HepG2 (cell line): ENCODE measurements around the gene AAMP. TPM values are rescaled to one million over a fixed set of nuclear protein-coding genes. Genes with fewer than 3 reads are reported as not detected.

Experiments used
- CENPX ChIP-seq: sonication (generic); formaldehyde crosslinking; IDR thresholded peaks from 2 replicates; pipeline ENCODE4 v1.9.0; 2021; ENCODE audit warnings: mild to moderate bottlenecking, missing genetic modification reagents, moderate library complexity
- HNRNPL ChIP-seq: fragments of 200-400 bp; formaldehyde crosslinking; IDR thresholded peaks from 2 replicates; pipeline ENCODE4 v1.6.1; 2017; ENCODE audit warnings: mild to moderate bottlenecking, low read depth, low read length
- SMAD1 ChIP-seq: sonication (generic); formaldehyde crosslinking; IDR thresholded peaks from 2 replicates; pipeline ENCODE4 v1.4.0; 2020; ENCODE audit warnings: missing genetic modification reagents, low read depth, mild to moderate bottlenecking, borderline replicate concordance
- ZNF44 ChIP-seq: sonication (generic); formaldehyde crosslinking; IDR thresholded peaks from 2 replicates; pipeline ENCODE4 v1.5.1; 2020; ENCODE audit warnings: mild to moderate bottlenecking, missing genetic modification reagents
- ZNF484 ChIP-seq: sonication (generic); formaldehyde crosslinking; IDR thresholded peaks from 2 replicates; pipeline ENCODE4 v1.5.1; 2020; ENCODE audit warnings: mild to moderate bottlenecking, low read depth, missing genetic modification reagents, borderline replicate concordance
- ZNF572 ChIP-seq: sonication (generic); formaldehyde crosslinking; IDR thresholded peaks from 2 replicates; pipeline ENCODE4 v1.5.1; 2020; ENCODE audit warnings: mild to moderate bottlenecking, missing genetic modification reagents
- ZNF616 ChIP-seq: sonication (generic); formaldehyde crosslinking; IDR thresholded peaks from 2 replicates; pipeline ENCODE4 v1.5.0; 2020; ENCODE audit warnings: low read depth, mild to moderate bottlenecking, missing genetic modification reagents
- ZNF619 ChIP-seq: sonication (generic); formaldehyde crosslinking; IDR thresholded peaks from 2 replicates; pipeline ENCODE4 v1.4.0; 2020; ENCODE audit warnings: mild to moderate bottlenecking, missing genetic modification reagents
- ZNF709 ChIP-seq: sonication (generic); formaldehyde crosslinking; IDR thresholded peaks from 2 replicates; pipeline ENCODE4 v1.5.0; 2020; ENCODE audit warnings: mild to moderate bottlenecking, missing genetic modification reagents
- ZSCAN21 ChIP-seq: sonication (generic); formaldehyde crosslinking; IDR thresholded peaks from 2 replicates; pipeline ENCODE4 v1.8.0; 2022; ENCODE audit warnings: mild to moderate bottlenecking, missing genetic modification reagents, moderate library complexity, borderline replicate concordance
- polyA plus RNA-seq, 8 experiments: library from polyadenylated mRNA; depleted of rRNA in 3 of 8; stranded (reverse) in 7 of 8; unstranded in 1 of 8; fragments of >200 nt; fragmentation: Illumina TruSeq in 4 of 8; extraction: Trizol in 4 of 8; gene quantifications; 2 replicates each; pipeline versions ENCODE4 v1.2.1 to v1.2.3, GENCODE V29; 2011 to 2016; ENCODE audit warnings: low read depth in 4 of 8, missing spikeins in 1 of 8, mixed read lengths in 1 of 8; ENCODE audit not compliant: insufficient read depth in 1 of 8
- total RNA-seq, 5 experiments: library from RNA; depleted of rRNA; stranded (reverse); fragments of >200 nt; fragmentation: Illumina TruSeq; extraction: Trizol; gene quantifications; 2 replicates each; pipeline ENCODE4 v1.2.3, GENCODE V29; 2016; ENCODE audit warnings: low read depth in 1 of 5
- TF ChIP-seq, protein P1 (sequence below): sonication (generic); formaldehyde crosslinking; IDR thresholded peaks from 2 replicates; pipeline ENCODE4 v1.5.1; 2020; ENCODE audit warnings: mild to moderate bottlenecking, missing genetic modification reagents
- TF ChIP-seq, protein P2 (sequence below): sonication (generic); formaldehyde crosslinking; IDR thresholded peaks from 2 replicates; pipeline ENCODE4 v1.4.0; 2020; ENCODE audit warnings: missing genetic modification reagents
- TF ChIP-seq, protein P3 (sequence below): sonication (generic); formaldehyde crosslinking; IDR thresholded peaks from 2 replicates; pipeline ENCODE4 v1.4.0; 2020; ENCODE audit warnings: missing genetic modification reagents
- TF ChIP-seq, protein P4 (sequence below): sonication (generic); formaldehyde crosslinking; IDR thresholded peaks from 2 replicates; pipeline ENCODE4 v1.4.0; 2020; ENCODE audit warnings: missing genetic modification reagents
- TF ChIP-seq, protein P5 (sequence below): sonication (generic); formaldehyde crosslinking; IDR thresholded peaks from 2 replicates; pipeline ENCODE4 v1.4.0; 2020; ENCODE audit warnings: missing genetic modification reagents

Gene AAMP
- total and polyA plus RNA-seq, 2 of the 13 experiments (the other 11 are each of a cell fraction or from before 2014, with no cell fraction given), result 110 to 186 TPM

DNA sequence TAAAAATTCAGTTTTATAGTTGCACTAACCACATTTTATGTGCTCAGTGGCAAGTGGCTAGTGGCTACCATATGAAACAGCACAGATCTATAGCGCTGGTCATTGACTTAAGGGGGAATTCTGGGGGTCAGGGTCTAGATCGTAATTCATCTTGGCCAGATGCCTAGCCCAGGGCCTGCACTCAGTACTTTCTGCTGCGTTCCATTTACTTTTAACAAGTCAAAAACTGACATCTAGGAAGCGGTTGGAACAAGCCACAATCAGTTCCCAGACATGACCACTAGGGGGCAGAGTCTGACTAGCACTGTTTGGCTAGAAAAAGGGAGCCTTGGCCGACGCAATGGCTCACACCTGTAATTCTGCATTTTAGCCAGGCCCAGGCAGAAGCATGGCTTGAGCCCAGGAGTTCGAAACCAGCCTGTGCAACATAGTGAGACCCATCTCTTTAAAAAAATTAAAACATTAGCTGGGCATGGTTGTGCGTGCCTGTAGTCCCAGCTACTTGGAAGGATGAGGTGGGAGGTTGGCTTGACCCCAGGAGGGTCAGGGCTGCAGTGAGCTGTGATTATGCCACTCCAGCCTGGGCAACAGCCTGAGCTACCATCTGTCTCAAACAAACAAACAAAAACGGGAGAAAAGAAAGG lies 31.4 kb upstream of the AAMP start (continued):
- TF ChIP-seq, protein P1, sequence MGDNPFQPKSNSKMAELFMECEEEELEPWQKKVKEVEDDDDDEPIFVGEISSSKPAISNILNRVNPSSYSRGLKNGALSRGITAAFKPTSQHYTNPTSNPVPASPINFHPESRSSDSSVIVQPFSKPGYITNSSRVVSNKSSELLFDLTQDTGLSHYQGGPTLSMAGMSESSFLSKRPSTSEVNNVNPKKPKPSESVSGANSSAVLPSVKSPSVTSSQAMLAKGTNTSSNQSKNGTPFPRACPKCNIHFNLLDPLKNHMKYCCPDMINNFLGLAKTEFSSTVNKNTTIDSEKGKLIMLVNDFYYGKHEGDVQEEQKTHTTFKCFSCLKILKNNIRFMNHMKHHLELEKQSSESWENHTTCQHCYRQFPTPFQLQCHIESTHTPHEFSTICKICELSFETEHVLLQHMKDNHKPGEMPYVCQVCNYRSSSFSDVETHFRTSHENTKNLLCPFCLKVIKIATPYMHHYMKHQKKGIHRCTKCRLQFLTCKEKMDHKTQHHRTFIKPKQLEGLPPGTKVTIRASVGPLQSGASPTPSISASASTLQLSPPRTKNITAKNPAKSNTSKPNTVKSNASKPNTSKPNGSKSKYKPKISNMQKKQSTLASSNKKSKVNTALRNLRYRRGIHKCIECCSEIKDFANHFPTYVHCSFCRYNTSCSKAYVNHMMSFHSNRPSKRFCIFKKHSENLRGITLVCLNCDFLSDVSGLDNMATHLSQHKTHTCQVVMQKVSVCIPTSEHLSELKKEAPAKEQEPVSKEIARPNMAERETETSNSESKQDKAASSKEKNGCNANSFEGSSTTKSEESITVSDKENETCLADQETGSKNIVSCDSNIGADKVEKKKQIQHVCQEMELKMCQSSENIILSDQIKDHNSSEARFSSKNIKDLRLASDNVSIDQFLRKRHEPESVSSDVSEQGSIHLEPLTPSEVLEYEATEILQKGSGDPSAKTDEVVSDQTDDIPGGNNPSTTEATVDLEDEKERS (CRISPR knock-in tag), result no peak
- TF ChIP-seq ZNF484 (CRISPR knock-in tag), result no peak
- TF ChIP-seq, protein P2, sequence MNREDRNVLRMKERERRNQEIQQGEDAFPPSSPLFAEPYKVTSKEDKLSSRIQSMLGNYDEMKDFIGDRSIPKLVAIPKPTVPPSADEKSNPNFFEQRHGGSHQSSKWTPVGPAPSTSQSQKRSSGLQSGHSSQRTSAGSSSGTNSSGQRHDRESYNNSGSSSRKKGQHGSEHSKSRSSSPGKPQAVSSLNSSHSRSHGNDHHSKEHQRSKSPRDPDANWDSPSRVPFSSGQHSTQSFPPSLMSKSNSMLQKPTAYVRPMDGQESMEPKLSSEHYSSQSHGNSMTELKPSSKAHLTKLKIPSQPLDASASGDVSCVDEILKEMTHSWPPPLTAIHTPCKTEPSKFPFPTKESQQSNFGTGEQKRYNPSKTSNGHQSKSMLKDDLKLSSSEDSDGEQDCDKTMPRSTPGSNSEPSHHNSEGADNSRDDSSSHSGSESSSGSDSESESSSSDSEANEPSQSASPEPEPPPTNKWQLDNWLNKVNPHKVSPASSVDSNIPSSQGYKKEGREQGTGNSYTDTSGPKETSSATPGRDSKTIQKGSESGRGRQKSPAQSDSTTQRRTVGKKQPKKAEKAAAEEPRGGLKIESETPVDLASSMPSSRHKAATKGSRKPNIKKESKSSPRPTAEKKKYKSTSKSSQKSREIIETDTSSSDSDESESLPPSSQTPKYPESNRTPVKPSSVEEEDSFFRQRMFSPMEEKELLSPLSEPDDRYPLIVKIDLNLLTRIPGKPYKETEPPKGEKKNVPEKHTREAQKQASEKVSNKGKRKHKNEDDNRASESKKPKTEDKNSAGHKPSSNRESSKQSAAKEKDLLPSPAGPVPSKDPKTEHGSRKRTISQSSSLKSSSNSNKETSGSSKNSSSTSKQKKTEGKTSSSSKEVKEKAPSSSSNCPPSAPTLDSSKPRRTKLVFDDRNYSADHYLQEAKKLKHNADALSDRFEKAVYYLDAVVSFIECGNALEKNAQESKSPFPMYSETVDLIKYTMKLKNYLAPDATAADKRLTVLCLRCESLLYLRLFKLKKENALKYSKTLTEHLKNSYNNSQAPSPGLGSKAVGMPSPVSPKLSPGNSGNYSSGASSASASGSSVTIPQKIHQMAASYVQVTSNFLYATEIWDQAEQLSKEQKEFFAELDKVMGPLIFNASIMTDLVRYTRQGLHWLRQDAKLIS (CRISPR knock-in tag), result no peak
- TF ChIP-seq, protein P3, sequence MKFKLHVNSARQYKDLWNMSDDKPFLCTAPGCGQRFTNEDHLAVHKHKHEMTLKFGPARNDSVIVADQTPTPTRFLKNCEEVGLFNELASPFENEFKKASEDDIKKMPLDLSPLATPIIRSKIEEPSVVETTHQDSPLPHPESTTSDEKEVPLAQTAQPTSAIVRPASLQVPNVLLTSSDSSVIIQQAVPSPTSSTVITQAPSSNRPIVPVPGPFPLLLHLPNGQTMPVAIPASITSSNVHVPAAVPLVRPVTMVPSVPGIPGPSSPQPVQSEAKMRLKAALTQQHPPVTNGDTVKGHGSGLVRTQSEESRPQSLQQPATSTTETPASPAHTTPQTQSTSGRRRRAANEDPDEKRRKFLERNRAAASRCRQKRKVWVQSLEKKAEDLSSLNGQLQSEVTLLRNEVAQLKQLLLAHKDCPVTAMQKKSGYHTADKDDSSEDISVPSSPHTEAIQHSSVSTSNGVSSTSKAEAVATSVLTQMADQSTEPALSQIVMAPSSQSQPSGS (CRISPR knock-in tag), result peak; percentile 63; the same call in 1 of the 2 replicates
- TF ChIP-seq ZNF709 (CRISPR knock-in tag), result no peak
- TF ChIP-seq, protein P4, sequence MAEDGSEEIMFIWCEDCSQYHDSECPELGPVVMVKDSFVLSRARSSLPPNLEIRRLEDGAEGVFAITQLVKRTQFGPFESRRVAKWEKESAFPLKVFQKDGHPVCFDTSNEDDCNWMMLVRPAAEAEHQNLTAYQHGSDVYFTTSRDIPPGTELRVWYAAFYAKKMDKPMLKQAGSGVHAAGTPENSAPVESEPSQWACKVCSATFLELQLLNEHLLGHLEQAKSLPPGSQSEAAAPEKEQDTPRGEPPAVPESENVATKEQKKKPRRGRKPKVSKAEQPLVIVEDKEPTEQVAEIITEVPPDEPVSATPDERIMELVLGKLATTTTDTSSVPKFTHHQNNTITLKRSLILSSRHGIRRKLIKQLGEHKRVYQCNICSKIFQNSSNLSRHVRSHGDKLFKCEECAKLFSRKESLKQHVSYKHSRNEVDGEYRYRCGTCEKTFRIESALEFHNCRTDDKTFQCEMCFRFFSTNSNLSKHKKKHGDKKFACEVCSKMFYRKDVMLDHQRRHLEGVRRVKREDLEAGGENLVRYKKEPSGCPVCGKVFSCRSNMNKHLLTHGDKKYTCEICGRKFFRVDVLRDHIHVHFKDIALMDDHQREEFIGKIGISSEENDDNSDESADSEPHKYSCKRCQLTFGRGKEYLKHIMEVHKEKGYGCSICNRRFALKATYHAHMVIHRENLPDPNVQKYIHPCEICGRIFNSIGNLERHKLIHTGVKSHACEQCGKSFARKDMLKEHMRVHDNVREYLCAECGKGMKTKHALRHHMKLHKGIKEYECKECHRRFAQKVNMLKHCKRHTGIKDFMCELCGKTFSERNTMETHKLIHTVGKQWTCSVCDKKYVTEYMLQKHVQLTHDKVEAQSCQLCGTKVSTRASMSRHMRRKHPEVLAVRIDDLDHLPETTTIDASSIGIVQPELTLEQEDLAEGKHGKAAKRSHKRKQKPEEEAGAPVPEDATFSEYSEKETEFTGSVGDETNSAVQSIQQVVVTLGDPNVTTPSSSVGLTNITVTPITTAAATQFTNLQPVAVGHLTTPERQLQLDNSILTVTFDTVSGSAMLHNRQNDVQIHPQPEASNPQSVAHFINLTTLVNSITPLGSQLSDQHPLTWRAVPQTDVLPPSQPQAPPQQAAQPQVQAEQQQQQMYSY (CRISPR knock-in tag), result no peak
- no peak for TF ChIP-seq HNRNPL
- peak; percentile 47; the same call in 1 of the 2 replicates for TF ChIP-seq SMAD1
- 0 out of 2 replicates have a peak, but pooled peaks have one; percentile 43 for TF ChIP-seq ZSCAN21
- TF ChIP-seq, protein P5, sequence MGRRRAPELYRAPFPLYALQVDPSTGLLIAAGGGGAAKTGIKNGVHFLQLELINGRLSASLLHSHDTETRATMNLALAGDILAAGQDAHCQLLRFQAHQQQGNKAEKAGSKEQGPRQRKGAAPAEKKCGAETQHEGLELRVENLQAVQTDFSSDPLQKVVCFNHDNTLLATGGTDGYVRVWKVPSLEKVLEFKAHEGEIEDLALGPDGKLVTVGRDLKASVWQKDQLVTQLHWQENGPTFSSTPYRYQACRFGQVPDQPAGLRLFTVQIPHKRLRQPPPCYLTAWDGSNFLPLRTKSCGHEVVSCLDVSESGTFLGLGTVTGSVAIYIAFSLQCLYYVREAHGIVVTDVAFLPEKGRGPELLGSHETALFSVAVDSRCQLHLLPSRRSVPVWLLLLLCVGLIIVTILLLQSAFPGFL (CRISPR knock-in tag), result no peak
- TF ChIP-seq CENPX (CRISPR knock-in tag), result no peak
- 0 out of 2 replicates have a peak, but pooled peaks have one; percentile 31 for TF ChIP-seq ZNF44 (CRISPR knock-in tag)
- TF ChIP-seq ZNF619 (CRISPR knock-in tag), result peak; percentile 87
- no peak for TF ChIP-seq ZNF616 (CRISPR knock-in tag)
- 0 out of 2 replicates have a peak, but pooled peaks have one; percentile 64 for TF ChIP-seq ZNF572
